Activated naive CD4-positive, alpha-beta T cell treated with anti-CD3 and anti-CD28 coated beads, Interleukin-2, amount 50 U/mL, for 16 hours (primary cell): Measurements from ENCODE around the gene DNER.

ENCODE experiments used
- DNase-seq: peaks from one replicate; pipeline ENCODE4 v3.0.0-alpha.2; 2020

Gene DNER

GRCh38 chr2:229431327-229431954, 282.9 kb downstream of the DNER start:
- no peak for DNase-seq

GRCh38 chr2:229429589-229429988, 284.8 kb downstream of the DNER start:
- DNase-seq = no peak

DNA sequence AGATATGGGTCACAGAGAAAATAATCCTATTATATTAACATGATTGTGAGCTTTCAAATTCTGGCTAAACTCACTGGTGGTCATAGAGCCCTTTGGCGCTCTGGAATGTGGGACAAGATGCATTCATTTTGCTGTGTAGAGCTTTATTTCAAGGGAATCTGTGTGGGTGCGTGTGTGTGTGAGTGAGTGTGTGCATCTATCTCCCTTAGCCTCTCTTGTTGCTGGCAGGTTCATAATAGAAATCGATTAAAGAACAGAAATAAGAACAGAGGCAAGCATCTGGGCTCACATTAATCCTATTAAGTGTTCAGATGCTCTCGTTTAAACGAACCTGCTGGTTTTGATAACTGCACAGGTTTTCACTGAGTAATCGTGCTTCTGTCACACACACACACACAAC, 287.9 kb downstream of the DNER start:
- DNase-seq = no peak

DNA sequence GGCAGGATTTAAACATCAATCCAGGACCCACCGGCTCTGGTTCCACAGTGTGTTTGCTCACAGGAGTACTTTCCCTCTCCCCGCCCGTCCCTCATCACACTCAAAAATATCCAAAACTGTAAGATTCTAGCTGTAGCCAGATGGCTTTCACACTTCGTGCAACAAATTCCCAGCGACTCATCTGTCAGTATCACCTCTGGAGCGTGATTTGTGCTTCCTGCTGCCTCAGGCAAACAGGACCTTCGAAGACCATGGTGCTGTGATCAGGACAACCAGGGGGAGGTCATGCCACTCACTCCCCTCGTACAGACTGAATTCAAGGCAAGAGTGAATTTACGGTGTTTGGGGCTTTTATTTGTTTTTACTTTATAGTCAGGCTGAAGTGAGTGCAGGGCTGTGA, 288.8 kb downstream of the DNER start:
- DNase-seq = no peak

- DNase-seq = no peak
Observed at GRCh38 chr2:229422063-229422462, 292.3 kb downstream of the DNER start.

- DNase-seq = no peak
Observed at GRCh38 chr2:229419158-229419557, 295.2 kb downstream of the DNER start.

DNA sequence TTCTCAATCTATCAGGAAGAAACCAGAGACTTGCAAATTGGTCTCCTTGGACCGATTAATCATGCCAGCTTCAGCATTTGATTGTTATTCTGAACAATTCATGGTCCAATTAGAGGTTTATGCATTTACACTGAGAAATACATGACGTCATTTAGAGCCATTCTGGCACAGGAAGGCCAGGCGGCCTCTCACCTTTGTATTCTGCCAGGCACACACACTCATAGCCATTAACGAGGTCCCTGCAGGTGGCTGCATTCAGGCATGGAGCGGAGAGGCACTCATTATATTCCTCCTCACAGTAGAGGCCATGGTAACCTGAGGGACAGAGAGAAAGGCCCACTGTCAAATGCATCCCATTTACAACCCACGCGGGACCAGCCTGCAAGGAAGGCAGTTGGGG, 296.4 kb downstream of the DNER start:
- DNase-seq = no peak

- no peak for DNase-seq
Observed at GRCh38 chr2:229417176-229417575, 297.2 kb downstream of the DNER start.

DNA sequence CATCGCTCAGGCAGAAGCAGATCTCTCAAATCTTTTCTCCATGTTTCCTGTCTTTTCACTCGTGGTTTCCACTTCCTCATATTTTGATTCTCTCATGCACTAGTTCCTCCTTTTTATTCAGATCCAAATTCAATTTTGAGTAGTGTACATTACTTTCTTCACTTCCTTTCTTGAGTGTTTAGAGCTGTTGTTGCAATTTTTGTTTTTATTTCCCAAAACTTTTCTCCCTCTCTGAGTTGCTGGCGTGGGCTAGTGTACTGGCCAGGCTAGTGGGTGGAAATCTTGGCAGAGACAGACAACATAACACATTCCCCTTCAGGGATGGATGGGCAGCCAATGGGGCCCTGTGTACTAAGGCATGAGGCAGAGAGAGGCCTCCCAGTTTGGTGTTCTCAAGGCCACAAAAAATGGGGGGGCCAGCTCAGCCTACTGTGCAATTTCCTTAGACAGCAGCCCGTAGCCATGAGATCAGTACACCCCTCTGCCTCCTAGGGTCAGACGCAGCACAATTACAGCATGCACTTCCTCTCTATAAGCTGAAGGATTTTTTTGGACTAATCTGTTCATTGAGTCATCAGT, 298.1 kb downstream of the DNER start:
- DNase-seq = no peak

DNA sequence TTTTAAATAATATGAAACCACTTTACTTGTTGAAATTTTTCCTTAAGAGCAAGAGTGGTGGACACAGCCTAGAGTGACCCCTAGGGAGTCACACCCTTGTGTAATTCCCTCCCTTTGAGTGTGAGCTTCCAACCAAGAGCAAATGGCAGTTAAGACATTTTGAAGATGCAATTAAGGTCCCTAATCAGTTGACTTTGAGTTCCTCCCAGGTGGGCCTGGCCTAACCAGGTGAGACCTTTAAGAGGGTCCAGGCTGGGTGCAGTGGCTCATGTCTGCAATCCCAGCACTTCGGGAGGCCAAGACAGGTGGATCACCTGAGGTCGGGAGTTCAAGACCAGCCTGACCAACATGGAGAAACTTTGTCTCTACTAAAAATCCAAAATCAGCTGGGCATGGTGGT, 299.7 kb downstream of the DNER start:
- DNase-seq = no peak

DNA sequence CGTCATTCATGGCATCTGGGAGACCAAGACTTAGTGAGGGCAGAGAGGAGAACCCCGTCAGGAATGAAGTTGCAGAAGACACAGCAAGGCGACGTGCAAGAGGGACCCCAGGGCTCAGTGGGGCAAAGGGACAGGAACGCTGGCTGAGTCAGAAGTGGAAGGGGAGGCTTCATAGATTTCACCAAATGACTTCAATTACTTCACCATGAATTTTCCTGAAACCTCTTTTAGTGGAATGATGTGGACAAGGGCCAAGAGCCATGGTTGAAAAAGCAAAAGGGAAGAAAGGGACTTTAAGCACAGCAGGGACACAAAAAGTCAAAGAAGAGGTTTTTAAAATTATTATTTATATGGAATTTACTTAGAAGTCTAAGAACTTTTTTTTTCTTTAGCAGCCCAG, 301.7 kb downstream of the DNER start:
- DNase-seq = no peak

DNA sequence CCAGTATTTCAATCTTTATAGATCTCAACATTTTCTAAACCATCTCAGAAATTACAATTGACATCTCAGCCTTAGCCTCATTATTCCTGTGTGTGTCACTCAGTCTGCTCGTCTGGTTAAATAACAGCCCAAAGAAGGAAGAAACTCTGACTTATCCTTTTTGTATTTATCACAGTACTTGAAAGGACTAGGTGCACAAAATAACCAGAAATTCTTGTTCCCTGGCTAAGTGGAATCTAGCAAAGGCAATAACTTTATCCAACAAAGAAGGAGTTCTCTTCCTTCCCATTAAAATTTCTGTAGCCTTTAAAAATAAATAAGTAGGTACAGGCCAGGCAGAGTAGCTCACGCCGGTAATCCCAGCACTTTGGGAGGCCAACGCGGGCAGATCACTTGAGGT, 303.4 kb downstream of the DNER start:
- DNase-seq = no peak

DNA sequence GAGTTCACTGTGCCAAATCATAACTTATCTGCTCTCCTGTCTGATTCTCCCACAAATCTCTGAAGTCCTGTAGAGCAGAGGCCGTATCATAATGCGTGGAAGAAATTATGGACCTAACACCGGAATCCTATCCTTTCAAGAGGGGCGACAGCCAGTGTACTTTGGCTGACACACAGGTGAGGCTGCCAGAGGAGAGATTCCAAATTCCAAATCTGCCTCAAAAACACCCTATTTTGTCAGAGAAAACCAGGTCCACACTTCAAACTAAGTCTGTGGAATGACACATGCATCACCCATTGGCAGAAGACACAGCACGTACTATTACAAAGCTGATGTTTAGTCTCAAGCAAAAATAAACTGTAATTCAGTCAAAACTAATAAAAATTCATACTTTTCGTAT, 304.1 kb downstream of the DNER start:
- DNase-seq = no peak

- DNase-seq = no peak
Observed at GRCh38 chr2:229409751-229410181, 304.6 kb downstream of the DNER start.

DNA sequence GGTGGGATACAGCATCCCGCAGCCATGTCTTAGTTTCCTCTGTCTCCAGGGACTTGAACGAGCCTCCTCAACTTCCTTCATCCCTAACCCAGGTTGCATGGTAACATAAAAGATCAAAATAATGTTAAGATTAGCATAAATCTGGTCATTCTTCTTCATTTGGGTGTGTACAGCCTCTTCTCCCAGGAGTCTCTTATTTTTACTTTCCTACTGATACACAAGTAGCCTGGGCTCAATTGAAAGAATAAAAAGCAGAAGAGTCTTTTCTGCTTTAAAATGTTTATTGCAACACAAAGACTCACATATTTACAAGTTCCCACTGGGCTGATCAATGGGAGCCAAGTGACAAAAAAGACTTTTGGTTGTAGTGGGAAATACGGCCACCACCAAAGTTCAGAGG, 305.4 kb downstream of the DNER start:
- no peak for DNase-seq

GRCh38 chr2:229408356-229408755, 306.0 kb downstream of the DNER start:
- DNase-seq = no peak

GRCh38 chr2:229407170-229407569, 307.2 kb downstream of the DNER start:
- no peak for DNase-seq

DNA sequence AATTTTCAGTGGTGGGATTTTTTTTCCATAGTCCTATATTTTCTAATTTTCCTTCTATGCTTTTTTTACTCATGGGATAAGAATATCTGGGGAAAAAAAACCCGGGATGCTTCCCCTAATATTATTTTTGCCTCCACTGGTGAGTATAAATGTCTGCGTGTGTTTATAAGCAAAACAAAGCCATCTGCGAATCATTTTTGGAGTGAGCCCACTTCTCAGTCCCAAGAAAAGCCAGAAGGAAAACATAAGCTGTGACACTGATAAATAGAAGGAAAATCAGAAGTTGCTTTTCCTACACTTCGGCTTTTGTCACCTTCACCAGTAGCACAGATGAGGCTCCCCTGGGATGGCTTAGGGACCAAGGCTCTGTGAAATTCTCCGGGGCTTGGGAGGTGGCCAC, 308.6 kb downstream of the DNER start:
- DNase-seq = no peak

DNA sequence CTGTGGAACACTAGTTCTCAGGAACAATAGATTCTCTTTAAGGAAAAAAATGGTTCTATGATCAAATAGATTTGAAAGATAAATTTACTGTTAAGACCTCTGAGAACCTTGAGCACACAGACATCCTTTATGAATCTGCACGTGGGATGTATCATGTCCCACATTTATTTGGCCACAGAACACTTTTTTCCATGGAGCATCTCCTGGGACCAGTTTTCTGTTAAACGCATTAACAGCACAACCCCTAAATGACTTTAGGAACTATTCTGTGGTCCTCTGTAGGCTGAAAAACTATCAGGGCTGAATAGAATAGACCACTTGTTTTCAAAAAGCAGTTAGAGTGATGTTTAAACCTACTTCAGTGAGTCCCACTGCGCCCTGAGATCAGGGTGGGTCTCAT, 311.1 kb downstream of the DNER start:
- no peak for DNase-seq

DNA sequence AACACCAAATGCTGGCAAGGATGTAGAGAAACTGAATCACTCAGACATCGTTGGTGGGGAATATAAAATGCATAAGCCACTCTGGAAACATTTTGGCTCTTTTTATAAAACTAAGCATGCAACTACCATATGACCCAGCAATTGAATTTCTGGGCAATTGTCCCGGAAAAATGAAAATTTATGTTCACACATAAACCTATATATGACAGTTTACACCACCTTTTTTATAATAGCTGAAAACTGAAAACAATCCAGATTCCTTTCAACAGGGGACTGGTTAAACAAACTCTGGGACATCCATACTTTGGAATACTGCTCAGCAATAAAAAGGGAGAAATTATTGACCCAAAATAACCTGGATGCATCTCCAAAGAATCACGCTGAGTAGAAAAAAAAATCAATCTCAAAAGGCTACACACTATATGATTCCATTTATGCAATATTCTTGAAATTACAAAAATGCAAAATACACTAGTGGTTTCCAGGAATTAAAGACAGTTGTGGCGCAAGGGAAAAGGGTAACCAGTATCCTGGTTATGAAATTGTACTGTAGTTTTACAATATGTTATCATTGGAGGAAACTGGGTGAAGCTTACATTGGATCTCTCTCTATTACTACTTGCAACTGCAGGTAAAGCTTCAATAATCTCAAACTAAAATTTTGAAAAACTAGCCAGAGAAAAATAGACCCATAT, 313.0 kb downstream of the DNER start:
- DNase-seq = no peak

GRCh38 chr2:229393926-229394325, 320.4 kb downstream of the DNER start:
- DNase-seq = no peak

DNA sequence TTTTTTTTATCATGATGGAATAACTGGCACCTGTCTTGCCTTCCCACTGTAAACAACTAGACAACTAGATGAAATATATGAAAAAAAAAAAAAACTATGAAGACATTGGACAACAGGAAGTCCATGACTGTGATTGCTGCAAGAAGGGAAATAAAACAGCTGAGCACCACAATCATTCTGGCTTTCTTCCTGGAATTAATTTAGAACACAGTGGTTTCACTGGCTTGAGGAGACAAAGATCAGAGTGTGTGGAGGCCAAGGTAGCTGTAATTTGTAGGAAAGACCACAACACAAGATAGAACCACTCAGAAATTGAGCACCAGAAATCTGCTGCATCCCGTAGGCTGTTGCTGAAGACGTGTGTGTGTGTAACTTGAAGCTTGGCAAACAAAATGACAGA, 322.2 kb downstream of the DNER start:
- no peak for DNase-seq

- DNase-seq = no peak
Observed at GRCh38 chr2:229388731-229389130, 325.6 kb downstream of the DNER start.

- no peak for DNase-seq
Observed at GRCh38 chr2:229387866-229388265, 326.5 kb downstream of the DNER start.
